ENCODE measurements around the gene OOSP1. TPM values are rescaled to one million over a fixed set of nuclear protein-coding genes. Genes with fewer than 3 reads are reported as not detected.

OOSP1 gene
- total RNA-seq: not detected in 2 replicates

GRCh38 chr11:59938132-59938531 is at the start of gene OOSP1:
Gene OOSP1 (plus strand): TSS chr11:59938432. CDS start chr11:59938455, 23 bp downstream.

GRCh38 chr11:59963733-59964132 is 25.5 kb downstream of the OOSP1 start, which contains the start of gene OOSP4A:
Gene OOSP4A (plus strand): TSS chr11:59964033. CDS start chr11:59964033, 0 bp downstream.

Other genes with a start within 250 kb of the OOSP1 start
- not detected in 2 replicates for gene OR10V1, start 224.6 kb upstream of the OOSP1 start, total RNA-seq
- gene STX3, start 183.1 kb upstream of the OOSP1 start, total RNA-seq: 40.3 and 55.2 TPM in 2 replicates
- 27.7 and 28.0 TPM in 2 replicates for gene MRPL16, start 127.7 kb upstream of the OOSP1 start, total RNA-seq
- not detected in 2 replicates for gene CBLIF, start 92.9 kb upstream of the OOSP1 start, total RNA-seq
- 3.9 and 14.9 TPM in 2 replicates for gene TCN1, start 71.9 kb upstream of the OOSP1 start, total RNA-seq
- not detected in 2 replicates for gene OOSP3, start 59.6 kb upstream of the OOSP1 start, total RNA-seq
- not detected in 2 replicates for gene OOSP4A, start 25.6 kb downstream of the OOSP1 start, total RNA-seq
- gene OOSP4B, start 78.7 kb downstream of the OOSP1 start, total RNA-seq: not detected in 2 replicates
- gene OOSP2, start 102.0 kb downstream of the OOSP1 start, total RNA-seq: not detected in 2 replicates
- not detected in 2 replicates for gene MS4A3, start 118.2 kb downstream of the OOSP1 start, total RNA-seq
- gene MS4A2, start 150.2 kb downstream of the OOSP1 start, total RNA-seq: not detected in 2 replicates
- gene MS4A6A, start 244.7 kb downstream of the OOSP1 start, total RNA-seq: not detected in 2 replicates

All from tracheal epithelial cell (primary cell).